Anterior cingulate cortex (tissue), 58 donors: Measurements from ENCODE around the gene PGGHG.

Experiments used
- DNase-seq, 58 donors: peaks; one replicate each; lab custom pipeline; 2025; lab: John Stamatoyannopoulos, UW

Gene PGGHG

DNA sequence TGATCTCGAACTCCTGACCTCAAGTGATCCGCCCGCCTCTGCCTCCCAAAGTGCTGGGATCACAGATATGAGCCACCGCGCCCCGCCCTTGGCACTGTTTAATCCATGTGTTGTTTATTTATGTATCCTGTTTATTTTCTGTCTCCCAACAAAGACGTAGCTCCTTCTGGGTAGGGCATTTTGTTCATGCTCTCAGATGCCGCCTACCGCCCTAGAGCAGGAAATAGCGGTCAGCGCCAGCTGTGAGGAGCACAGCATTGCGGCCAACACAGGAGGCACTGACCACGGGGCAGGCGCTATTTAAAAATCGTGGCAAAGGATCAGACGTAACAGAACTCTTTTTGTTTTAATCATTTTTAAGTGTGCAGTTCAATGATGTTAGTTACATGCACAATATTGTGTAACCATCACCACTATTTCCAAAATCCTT, 20.2 kb upstream of the PGGHG start:
- peak in 10 of 58 donors; percentile 16 to 44 (median 20) for DNase-seq

DNA sequence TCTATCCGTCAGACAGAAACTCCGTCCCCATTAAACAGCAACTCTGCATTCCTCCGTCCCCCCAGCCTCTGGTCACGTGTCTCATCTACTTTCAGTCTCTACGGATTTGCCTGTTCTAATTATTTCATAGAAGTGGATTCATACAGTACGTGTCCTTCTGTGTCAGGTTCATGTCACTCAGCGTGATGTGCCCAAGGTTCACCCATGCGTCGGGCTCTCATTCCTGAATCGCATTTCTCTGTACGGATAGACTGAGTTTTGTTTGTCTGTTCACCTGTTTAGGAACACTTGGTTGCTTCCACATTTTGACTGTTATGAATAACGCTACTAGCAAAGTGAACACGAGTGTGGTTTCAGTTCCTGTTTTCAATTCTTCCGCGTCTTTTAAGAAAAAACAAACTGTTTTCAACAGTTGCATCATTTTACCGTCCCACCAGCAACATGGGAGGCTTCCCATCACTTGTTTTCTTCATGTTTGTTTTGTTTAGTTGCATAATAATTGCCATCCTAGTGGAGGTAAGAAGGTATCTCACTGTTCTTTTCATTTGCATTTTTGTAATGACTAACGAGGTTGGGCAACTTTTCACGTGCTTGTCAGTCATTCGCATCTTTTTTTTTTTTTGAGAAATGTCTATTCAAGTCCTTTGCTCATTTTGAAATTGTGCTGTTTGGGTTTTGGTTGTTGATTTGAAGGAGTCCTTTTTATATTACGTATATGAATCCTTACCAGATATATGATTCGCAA, 19.6 kb upstream of the PGGHG start:
- DNase-seq: peak in 2 of 58 donors; percentile 21 to 23

DNA sequence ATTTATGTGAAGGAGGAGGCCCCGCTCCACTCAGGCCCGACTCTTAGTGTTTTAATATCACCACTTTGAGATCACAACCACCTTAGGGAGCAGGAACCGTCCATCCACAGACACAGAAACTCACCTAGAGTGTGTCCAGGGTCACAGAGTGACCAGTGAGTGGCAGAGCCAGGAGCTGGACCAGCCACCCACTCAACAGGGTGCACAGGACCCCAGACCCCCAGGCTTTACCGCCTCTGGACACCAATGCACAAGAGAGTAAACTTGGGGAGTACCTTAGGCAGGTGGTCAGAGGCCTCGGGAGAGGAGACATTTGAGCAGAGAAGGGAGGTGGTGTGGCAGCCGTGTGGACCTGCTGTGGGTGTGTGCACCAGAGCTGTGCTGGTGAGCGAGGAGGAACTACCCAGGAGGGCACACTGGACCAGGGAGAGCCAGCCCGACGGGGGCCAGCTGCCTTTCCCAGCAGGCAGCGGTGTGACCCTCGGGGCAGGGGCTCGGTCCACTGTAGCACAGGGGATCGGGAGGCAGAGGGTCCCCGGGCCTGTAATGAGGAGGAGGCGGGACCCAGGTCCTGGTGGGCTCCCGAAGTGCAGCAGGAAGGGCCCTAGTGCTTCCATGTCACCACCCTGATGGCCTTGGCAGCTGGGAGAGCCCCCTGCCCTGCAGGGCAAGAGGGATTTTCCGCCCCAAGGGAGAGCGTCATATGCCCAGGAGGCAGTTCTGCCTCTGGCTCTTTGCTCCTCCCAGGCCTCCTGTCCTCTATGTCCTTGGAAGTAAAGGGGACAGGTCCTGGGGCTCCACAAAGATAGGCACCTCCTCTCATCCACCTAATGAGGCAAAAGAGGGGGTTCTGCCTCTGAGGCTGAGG, 18.2 kb upstream of the PGGHG start:
- no peak for DNase-seq

DNA sequence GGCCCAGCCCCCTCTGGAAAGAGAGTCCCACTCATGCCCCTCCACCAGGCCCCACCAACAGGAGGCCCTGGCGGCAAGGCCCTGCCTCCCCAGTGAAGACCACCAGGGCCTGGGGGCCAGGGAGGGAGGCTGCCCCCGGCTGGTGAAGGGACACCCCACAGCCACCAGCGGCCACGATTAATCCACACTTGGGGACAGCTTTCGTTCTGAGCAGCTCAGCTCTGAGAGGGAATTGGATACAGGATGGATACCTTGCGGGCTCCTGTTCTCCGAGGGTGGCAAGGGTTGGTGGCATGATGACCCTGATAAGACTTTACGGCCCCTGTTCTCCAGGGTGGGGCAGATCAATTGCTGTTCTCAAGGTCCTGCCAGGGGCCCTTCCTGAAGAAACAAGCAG, 17.6 kb upstream of the PGGHG start:
- no peak for DNase-seq

DNA sequence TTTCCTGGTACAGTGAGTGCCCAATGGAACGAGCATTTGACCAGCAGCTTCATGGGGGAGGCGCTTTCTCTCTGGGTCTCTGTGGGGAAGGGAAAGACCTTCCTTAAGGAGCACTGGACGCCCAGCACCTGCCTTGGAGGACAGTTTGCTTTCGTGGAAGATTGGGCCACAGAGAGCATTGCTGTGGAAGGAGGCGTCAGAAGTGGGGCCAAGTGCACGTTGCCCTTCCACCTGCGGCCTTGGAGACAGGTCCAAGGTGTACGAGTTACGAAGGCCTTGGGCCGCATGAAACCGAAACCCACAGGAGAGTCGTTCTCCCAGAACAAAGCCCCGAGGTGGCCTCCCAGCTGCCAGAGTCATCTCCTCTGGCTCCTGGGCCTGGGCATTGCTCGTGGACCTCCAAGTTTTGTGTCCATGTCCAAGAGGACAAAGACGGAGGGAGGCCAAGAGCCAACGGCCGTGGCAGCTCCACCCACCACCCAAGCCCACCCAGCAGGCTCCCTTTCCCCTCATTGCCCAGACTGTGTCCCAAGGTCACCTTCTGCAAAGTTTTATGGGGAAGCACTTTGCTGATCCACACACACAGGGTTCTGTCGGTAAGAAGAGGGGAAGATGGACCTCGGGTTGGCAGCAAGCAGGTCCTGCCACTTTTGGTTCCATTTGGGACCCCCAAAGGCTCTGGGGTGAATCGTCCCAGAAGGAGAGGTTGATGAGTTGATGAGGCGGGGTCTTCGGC, 16.6 kb upstream of the PGGHG start:
- DNase-seq: no peak

DNA sequence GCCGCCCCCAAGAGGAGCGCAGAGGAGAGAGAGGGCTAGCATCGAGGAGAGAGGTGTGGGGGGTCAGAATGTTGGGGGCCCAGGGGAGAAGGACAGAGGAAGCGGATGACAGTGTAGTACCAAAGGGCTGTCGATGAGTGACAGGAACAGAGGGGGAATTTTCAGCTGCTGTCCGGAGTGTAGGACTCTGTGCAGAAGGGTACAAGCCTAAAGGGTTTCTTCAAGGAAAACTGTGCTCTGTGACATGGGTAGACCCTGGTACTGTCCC, 16.1 kb upstream of the PGGHG start:
- DNase-seq: no peak

DNA sequence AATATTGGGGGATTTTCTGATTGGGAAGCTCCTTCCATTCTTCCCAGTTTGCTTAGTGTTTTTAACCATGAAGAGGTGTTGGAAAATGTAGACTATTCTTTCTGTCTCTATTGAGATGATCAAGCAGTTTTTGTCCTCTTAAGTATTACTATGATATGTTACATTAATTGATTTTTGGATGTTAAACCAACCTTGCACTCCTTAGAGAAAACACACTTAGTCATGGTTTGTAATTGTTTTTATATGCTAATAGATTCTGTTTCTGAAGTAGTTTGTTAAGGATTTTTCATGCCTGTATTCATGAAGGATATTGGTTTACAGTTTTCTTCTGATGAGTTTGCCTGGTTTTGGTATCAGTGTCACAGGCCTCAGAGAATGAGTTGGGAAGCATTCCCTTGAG, 12.7 kb upstream of the PGGHG start:
- no peak for DNase-seq

DNA sequence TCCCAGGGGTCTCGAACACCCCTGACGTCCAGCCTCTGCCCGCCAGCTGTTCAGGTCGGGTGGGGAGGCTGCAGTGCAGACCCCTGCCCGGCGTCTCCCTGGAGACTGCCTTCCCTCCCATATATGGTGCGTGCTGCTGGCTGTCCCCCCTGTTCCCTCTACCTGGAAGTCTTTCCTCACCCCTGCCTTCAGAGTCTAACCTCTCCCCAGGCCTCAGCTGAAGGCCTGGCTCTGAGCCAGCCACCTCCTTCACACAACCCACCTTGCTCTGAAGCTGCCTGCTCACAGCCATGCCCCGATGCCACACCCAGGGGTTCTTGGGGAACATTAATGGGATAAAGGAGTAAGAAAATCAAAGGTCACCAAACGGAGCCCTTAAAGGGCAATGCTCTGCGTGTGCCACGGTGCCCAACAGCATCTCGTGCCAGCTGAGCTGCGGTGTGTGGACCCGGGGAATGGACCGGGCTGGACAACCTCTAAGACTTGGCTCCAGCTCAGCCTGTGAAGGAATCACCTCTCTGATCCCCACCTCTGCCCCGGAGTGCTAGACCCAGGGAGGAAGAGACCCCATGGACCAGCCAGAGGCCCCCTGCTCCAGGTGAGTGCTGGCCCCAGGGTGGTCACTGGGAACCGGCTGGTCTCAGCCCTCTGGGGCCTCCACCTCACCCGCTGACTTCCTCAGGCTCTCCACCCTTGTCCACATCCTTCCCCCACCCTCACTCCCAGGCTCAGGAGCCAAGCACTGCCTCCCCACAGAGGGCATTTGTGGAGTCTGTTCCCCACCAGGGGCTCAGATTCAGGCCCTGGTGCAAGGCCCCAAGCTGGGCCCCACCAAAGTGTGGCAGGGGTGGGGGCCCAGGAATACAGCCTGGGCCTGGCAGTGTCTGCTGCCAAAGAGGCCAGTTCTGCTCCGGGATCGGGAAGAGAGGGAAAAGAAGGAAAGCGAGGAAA, 10.7 kb upstream of the PGGHG start, which contains the start of gene NLRP6:
TSS of gene NLRP6 (plus strand) at position 407 of the 951 bp plus-strand sequence. CDS start at position 570, 163 bp downstream.
- no peak for DNase-seq

DNA sequence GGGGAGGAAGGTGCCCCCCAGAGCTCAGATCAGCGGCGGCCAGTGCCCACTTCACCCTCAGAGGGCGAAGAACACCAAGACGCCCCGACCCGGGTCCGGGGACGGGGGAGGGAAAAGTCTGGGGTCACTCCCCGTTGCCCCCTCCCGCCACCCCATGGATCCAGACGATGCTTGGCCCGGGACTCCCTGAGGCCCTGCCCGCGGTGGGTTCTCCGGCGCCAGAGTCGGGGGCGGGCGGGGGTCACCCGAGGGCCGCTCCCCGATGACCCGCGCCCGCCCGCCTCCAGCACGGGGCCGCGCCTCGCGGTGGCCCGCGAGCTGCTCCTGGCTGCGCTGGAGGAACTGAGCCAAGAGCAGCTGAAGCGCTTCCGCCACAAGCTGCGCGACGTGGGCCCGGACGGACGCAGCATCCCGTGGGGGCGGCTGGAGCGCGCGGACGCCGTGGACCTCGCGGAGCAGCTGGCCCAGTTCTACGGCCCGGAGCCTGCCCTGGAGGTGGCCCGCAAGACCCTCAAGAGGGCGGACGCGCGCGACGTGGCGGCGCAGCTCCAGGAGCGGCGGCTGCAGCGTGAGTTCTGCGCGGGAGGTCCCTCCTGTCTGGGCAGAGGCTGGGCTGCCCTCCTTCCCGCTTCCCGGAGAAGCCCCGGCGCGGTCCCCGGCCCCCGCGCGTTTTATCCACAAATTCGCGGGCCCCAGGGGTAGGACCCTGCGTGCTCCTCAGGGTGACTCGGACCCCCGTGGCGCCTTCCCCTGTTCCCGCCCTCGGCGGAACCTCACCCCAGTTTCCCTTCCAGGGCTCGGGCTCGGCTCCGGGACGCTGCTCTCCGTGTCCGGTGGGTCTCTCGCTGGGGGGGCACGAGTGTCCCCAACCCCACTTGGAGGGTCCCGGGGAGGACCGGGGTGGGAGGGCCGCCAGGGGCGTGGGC, 9.6 kb upstream of the PGGHG start:
- no peak for DNase-seq

DNA sequence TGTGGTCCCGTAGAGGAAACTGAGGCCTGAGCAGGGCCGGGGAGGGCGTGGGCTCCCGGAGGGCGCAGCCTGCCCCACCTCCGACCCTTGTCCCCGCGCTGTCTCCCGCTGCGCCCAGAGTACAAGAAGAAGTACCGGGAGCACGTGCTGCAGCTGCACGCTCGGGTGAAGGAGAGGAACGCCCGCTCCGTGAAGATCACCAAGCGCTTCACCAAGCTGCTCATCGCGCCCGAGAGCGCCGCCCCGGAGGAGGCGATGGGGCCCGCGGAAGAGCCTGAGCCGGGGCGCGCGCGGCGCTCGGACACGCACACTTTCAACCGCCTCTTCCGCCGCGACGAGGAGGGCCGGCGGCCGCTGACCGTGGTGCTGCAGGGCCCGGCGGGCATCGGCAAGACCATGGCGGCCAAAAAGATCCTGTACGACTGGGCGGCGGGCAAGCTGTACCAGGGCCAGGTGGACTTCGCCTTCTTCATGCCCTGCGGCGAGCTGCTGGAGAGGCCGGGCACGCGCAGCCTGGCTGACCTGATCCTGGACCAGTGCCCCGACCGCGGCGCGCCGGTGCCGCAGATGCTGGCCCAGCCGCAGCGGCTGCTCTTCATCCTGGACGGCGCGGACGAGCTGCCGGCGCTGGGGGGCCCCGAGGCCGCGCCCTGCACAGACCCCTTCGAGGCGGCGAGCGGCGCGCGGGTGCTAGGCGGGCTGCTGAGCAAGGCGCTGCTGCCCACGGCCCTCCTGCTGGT, 8.8 kb upstream of the PGGHG start:
- DNase-seq: no peak

DNA sequence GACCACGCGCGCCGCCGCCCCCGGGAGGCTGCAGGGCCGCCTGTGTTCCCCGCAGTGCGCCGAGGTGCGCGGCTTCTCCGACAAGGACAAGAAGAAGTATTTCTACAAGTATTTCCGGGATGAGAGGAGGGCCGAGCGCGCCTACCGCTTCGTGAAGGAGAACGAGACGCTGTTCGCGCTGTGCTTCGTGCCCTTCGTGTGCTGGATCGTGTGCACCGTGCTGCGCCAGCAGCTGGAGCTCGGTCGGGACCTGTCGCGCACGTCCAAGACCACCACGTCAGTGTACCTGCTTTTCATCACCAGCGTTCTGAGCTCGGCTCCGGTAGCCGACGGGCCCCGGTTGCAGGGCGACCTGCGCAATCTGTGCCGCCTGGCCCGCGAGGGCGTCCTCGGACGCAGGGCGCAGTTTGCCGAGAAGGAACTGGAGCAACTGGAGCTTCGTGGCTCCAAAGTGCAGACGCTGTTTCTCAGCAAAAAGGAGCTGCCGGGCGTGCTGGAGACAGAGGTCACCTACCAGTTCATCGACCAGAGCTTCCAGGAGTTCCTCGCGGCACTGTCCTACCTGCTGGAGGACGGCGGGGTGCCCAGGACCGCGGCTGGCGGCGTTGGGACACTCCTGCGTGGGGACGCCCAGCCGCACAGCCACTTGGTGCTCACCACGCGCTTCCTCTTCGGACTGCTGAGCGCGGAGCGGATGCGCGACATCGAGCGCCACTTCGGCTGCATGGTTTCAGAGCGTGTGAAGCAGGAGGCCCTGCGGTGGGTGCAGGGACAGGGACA, 8.0 kb upstream of the PGGHG start:
- no peak for DNase-seq

DNA sequence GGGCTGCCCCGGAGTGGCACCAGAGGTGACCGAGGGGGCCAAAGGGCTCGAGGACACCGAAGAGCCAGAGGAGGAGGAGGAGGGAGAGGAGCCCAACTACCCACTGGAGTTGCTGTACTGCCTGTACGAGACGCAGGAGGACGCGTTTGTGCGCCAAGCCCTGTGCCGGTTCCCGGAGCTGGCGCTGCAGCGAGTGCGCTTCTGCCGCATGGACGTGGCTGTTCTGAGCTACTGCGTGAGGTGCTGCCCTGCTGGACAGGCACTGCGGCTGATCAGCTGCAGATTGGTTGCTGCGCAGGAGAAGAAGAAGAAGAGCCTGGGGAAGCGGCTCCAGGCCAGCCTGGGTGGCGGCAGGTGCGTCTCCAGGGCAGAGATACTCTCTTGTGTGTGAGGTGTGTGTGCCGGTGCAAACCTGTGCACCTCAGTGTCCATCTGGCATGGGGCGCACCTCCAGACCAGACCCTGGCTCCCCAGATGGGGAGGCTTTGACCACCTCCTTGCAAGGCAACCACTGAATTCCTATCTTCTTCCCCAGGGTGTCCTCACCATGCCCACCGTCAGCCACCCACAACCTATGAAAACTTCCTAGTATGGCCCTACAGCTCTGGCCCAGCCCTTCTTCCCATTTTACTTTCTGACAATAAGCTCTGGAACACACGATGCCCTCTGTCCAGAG, 7.3 kb upstream of the PGGHG start:
- no peak for DNase-seq

DNA sequence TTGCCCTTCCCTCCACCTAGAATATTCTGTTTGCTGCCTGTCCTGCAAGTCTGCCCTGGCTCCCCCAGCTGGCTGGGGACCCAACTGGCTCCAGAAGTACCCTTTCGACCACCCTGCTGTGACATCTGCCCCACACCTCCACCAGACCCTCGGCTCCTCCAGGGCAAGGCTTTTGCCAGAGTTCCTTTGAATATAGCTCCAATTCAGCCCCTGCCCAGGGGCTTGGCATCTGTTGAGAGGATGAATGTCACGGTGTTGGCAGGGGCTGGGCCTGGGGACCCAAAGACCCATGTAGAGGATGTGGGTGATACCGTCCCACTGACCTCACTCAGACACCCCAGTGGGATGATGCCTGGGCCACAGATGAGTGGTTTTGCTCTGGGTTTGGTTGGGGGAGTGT, 6.8 kb upstream of the PGGHG start:
- DNase-seq: no peak

DNA sequence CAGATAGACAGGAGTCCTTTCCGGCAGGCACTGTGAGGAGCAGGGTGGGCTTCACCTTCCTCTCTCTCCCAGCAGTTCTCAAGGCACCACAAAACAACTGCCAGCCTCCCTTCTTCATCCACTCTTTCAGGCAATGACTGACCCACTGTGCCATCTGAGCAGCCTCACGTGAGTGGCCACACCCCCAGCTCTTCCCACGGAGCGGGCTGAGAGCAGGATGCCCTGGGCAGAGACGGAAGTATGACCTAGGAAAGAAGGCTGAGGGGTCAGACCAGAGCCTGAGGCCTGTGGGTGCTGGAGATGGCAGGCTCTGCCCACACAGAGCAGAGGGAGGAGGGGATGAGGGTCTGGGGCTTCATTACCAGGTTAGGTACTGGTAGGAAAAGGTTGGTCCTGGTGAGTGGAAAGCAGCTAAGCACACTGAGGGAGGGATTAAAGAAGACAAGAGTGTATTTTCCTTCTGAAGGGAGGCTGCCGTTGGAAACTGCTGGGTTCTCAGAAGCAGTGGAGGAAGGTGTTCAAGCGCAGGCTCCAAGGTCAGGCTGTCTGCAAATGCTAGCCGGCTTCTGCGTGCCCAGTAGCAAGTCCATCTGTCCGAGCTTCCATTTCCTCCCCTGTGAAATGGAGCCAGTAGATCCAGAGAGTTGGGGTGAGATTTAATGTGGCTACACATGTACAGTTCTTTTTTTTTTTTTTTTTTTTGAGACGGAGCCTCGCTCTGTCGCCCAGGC, 6.1 kb upstream of the PGGHG start:
- DNase-seq: no peak

DNA sequence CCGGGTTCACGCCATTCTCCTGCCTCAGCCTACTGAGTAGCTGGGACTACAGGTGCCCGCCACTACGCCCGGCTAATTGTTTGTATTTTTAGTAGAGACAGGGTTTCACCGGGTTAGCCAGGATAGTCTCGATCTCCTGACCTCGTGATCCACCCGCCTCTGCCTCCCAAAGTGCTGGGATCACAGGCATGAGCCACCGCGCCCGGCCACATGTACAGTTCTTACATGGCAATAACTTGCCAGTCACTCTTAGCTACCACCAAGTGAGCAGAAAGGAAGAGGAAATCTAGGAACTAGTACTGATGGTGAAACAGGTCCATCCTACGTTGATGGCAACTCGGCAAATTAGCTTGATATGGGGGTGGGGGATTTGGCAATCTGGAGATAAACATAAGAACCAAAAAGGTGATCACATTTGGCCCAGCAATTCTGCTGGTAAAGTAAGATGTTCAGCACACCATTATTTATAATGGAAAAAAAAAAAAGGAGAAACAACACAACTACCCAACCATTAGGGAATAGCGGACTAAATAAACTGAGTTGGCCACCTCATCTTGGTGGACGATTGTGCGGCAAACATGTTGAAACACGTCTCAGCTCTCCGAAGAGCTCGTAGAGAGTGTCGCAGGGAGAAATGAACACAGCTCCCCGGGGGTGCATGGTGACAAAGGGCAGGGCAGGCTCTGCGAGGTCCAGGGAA, 5.4 kb upstream of the PGGHG start:
- DNase-seq: no peak
